GM19467 (cell line): ENCODE data around the gene TMEM200A.

Experiments used
- ATAC-seq: cut with Tn5 transposase; IDR thresholded peaks from one replicate; pipeline ENCODE4 v1.9.1; 2021; ENCODE audit warnings: mild to moderate bottlenecking, moderate library complexity; ENCODE audit not compliant: unreplicated experiment

The TMEM200A gene

GRCh38 chr6:130377371-130377770, 11.6 kb downstream of the TMEM200A start:
- ATAC-seq: no peak

GRCh38 chr6:130377915-130378314, 12.1 kb downstream of the TMEM200A start:
- ATAC-seq: no peak

GRCh38 chr6:130379223-130379622, 13.4 kb downstream of the TMEM200A start:
- no peak for ATAC-seq

GRCh38 chr6:130381012-130381411, 15.2 kb downstream of the TMEM200A start:
- ATAC-seq: no peak

DNA sequence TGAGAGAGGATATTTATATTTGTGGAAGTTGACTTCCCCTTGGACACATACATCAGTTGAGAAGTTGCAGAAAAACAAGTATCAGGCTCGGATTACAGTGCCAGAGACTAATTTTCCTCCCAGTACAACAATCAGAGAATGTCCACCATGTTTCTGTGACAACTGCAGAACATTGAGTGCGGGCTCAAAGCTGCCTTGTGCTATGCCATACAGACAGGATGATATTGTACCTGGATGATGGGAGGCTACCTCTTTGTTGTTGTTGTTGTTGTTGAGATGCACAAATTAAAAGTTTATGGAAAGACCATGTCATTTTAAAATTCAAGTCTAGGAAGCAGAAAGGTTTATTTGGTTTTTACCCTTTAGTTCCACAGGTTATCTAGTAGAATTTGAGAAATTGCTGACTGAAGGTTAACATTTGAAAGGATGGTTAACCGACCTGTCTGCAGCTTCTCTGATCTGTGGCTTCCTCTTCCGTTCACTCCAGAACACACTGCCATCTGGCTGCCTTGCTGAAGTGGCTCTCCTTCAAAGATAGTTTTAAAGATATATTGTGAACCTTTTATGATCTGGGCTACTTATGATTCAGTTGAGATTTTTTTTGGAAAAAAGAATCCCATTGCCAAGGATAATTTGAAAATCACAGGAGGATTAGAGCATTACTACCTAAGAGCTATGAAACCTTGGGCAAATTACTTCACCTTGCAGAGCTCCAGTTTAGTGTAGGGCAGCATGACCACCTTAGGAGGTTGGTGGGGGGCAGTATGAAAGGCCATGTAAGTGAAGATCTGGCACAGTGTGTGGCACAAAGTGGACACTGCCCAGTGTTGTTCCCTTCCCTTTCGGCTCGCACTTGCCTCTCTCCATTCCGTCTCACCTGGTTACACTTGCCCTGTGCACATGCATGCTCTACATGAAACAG, 15.9 kb downstream of the TMEM200A start:
- peak; percentile 78 for ATAC-seq

DNA sequence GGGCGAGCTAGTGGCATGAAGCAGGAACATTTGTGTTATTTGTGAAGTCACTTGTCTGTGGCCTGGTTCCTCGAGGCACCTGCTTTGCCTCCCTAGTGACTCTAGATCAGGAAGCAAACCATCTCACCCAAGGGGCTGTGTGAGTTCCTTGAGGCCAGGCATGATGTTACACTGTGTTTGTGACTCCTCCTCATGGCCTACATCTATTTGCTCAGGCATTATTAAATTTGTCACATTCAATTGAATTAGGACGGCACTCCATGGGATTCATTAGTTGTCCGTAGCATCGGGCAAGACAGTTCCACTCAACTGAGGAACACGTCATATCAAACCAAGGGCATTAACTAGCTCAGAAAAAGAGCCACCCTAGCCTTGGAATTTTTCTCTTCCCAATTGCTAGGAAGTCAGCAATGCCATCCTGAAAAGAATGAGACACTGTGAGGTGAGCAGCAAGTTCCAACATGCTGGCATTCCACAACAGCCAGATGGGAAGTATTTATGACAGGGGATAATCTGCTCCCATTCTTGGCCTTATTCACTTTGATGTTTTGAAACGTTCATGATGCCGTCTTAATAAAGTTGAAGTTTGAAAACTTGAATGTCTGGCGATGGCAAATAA, 17.2 kb downstream of the TMEM200A start:
- no peak for ATAC-seq

GRCh38 chr6:130385064-130385695, 19.4 kb downstream of the TMEM200A start:
- ATAC-seq: no peak

DNA sequence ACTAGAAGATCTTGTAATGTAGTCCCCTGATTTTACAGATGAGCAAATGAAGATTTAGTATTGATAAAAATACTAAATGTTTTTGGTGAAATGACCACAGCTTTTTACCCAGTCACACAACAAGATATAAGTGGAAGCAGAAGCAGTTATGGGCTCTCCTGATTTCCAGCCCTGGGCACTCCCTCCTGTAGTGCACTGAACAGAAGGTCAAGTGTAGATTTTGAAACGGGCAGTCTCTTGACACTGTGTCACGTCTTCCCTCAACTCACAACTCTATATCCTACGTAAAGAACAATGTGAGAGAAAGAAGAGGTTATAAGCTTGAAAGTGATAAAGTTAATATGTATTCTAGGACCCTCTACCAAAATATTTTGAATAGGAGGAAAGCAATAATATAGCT, 23.3 kb downstream of the TMEM200A start:
- ATAC-seq: no peak

DNA sequence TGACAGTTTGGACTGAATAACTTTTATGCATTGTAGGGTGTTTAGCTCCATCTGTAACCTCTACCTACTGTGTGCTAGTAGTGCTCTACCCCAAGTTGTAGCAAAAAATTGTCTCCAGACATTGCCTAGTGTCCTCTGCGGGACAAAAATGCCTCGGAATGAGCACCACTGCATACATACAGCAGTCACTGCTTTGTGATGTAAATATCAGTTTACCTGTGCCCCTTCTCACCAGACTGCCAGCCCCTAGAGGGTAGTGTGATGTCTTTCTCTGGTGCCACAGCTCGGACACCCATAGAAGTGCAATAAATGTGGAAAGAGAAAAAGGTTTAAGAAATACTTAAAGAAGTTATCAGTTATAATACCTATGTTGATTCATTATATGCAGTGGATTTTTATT, 25.1 kb downstream of the TMEM200A start:
- no peak for ATAC-seq

DNA sequence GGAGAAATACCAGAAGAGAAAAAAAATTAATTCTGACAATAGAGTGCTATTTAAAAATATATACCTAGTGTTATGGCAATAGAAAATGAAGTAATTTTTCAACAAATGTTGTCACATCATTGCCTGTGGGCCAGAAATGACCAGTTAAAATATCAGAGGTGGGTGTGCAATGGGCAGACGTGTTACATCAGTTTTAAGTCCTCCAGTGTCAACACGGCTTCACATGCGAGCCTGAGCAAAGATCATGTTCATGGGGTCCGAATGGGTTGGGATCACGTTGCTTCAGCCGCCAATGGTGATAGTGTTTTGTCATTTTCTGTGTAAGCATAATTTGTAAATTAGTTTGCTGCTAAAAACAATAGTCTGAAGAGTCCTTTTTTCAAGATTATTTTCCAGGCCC, 27.5 kb downstream of the TMEM200A start:
- ATAC-seq: no peak

DNA sequence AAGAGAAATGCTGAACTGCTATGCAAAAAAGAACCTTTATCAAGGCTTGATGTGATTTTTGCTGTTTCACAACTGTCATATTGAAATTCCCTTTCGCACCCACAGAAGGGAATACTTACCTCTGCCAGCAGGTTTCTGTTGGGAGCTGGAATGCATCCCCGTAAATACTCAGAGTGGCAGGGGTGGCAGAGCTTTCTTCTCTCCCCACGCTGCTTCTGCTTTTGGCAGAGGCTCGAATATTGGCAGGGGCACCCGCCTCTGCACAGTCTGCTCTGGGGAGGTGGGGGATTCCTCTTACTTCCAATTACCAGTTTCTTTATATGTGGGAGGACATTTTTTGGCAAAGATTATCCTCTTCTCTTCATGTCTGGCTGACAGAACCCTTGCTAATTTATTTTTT, 28.4 kb downstream of the TMEM200A start:
- no peak for ATAC-seq

- ATAC-seq: no peak
Observed at GRCh38 chr6:130395164-130395563, 29.3 kb downstream of the TMEM200A start.

DNA sequence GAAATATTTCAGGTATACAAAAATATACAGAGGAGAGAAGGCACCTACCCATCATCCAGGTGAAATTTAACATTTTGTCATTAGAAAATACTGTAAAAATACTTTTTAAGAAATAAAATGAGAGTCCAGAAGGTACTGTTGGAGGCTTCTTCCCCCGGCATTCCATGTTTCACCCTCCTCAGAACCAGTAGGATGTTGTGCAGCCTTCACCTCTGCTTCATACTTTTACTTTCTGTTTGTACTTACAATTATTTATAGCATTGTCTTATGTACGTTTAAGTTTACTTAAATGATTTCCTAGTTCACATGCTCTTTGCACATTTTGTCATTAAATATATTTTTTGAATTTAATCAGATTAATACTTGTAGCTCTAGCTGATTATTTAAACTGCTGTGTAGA, 30.9 kb downstream of the TMEM200A start:
- ATAC-seq: no peak

GRCh38 chr6:130405549-130405948, 39.7 kb downstream of the TMEM200A start:
- ATAC-seq: no peak

DNA sequence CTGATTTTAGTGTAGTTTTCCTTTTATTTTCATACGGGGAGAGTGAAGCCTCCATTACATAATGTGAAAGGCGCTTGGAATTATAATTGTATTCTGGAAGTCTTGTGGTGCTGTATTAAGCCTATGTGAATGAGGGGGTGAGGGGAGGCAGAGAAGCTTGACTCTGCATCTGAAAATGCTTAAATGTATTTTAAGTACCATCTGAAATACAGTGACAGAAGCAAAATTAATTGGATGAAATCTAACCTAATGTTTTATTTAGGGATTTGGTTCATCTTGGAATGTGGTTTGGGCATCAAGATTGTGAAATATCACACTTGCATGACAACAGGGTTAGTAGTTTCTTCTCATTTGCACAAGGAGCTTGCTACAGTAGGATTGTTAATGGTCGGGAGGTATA, 41.2 kb downstream of the TMEM200A start:
- no peak for ATAC-seq

- ATAC-seq: no peak
Observed at GRCh38 chr6:130409418-130410100, 43.7 kb downstream of the TMEM200A start.

DNA sequence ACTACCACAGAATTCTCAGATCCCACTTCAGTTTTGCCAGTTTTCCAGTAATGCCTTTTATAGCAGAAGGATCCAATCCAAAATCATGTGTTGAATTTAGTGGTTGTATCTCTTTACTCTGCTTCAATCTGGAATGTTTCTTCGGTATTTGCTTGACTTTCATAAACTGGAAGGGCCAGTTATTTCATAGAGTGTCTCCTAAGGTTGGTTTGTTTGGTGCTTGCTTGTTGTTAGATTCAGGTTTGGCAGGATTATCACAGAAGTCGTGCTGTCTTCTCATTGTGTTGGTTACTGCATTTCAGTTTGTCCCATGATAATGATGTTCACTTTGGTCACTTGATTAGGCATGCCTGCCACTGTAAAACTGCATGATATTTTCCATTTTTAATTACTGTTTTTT, 45.7 kb downstream of the TMEM200A start:
- no peak for ATAC-seq

- no peak for ATAC-seq
Observed at GRCh38 chr6:130412556-130413290, 46.9 kb downstream of the TMEM200A start.

- no peak for ATAC-seq
Observed at GRCh38 chr6:130417951-130418350, 52.1 kb downstream of the TMEM200A start.

DNA sequence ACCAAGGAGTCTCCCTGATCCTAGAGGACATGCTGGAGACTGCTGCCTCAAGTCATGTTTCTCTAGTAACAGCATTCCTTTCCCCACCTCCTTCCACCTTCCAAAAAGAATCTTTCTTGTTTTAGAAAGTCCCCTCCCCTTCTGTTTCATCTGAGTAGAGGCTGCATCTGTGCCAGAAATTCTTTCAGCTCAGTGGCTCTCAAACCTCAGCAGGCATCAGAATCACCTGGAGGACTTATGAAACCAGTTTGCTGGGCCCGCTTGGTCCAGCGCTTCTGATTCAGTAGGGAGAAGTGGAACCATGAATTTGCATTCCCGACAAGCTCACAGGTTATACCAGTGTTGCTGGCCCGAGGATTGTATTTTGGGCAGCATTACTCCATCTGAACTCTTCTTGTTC, 55.1 kb downstream of the TMEM200A start:
- no peak for ATAC-seq

DNA sequence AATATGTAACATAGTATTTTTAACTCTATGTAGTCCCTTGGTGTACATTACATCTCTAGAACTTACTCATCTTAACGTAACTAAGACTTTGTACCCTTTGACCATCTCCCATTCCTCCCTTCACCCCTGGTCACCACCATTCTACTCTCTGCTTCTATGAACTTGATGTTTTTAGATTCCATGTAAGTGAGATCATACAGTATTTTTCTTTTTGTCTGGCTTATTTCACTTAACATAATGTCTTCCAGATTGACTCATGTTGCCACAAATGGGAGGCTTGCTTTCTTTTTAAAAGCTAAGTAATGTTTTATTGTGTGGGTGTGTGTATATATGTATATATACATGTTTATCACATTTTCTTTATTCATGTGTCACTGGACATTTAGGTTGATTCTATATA, 55.8 kb downstream of the TMEM200A start:
- ATAC-seq: no peak
